Left lung (tissue), 10 donors: ENCODE results near the gene UBE2O. TPM values are rescaled to one million over a fixed set of nuclear protein-coding genes. Genes with fewer than 3 reads are reported as not detected.

Experiments
- ATAC-seq: fragments of 200-7000 bp; cut with Tn5 transposase; one replicate; pipeline ENCODE4 v1.9.1; 2020; ENCODE audit warnings: moderate library complexity
- DNase-seq, 4 donors: peaks; one replicate each; pipeline ENCODE4 v3.0.0-alpha.2; 2013 to 2020
- H3K27ac ChIP-seq, 2 donors: fragments of 200-600 bp; sonication (generic) in 1 of 2; one replicate each; pipeline versions ENCODE4 v1.5.0 to v1.8.0; 2020 to 2021
- H3K27me3 ChIP-seq, 2 donors: fragments of 200-600 bp; sonication (generic) in 1 of 2; one replicate each; pipeline versions ENCODE4 v1.5.0 to v1.8.0; 2020 to 2021
- H3K36me3 ChIP-seq, 2 donors: fragments of 200-600 bp; sonication (generic) in 1 of 2; one replicate each; pipeline versions ENCODE4 v1.5.0 to v1.8.0; 2020 to 2021
- H3K4me1 ChIP-seq, 2 donors: fragments of 200-600 bp; one replicate each; pipeline ENCODE4 v1.8.0; 2021
- H3K4me3 ChIP-seq, 2 donors: fragments of 200-600 bp; sonication (generic) in 1 of 2; one replicate each; pipeline versions ENCODE4 v1.5.0 to v1.8.0; 2020 to 2021; ENCODE audit warnings: mild to moderate bottlenecking in 1 of 2
- H3K9me3 ChIP-seq, 2 donors: fragments of 200-600 bp; sonication (generic) in 1 of 2; one replicate each; pipeline versions ENCODE4 v1.5.0 to v1.8.0; 2020 to 2021
- intact Hi-C, 2 donors: fragments of 100-400 bp; cut with DNase I; formaldehyde crosslinking; loops; one replicate each; pipeline versions ENCODE4 v1.11.2 to v1.14.2; 2022
- polyA plus RNA-seq, 6 donors: library from polyadenylated mRNA; unstranded; fragments of 120-200 nt; gene quantifications; one replicate each; pipeline ENCODE4 v1.2.1, GENCODE V29; 2013; ENCODE audit not compliant: insufficient read length in 6 of 6
- total RNA-seq, 2 donors: library from RNA; stranded (reverse); fragmentation: NEBNext Ultra II Directional; extraction: Animal tissue kit (Norgen Biotek cat#: 25700); gene quantifications; one replicate each; pipeline ENCODE4 v1.2.1, GENCODE V29; 2021
- TF ChIP-seq, protein P1 (sequence below), 2 donors: fragments of 200-600 bp; sonication (generic) in 1 of 2; IDR thresholded peaks; one replicate each; pipeline versions ENCODE4 v1.5.0 to v1.8.0; 2021; ENCODE audit warnings: antibody characterized with exemption in 2 of 2
- donor health status: DM: no; HTN: yes; CAD: no.
- donor health status: DM: no; HTN: no; CAD: no.

Gene UBE2O
- total and polyA plus RNA-seq, 8 donors: 20.1 to 34.8 (median 27.1) TPM

DNA sequence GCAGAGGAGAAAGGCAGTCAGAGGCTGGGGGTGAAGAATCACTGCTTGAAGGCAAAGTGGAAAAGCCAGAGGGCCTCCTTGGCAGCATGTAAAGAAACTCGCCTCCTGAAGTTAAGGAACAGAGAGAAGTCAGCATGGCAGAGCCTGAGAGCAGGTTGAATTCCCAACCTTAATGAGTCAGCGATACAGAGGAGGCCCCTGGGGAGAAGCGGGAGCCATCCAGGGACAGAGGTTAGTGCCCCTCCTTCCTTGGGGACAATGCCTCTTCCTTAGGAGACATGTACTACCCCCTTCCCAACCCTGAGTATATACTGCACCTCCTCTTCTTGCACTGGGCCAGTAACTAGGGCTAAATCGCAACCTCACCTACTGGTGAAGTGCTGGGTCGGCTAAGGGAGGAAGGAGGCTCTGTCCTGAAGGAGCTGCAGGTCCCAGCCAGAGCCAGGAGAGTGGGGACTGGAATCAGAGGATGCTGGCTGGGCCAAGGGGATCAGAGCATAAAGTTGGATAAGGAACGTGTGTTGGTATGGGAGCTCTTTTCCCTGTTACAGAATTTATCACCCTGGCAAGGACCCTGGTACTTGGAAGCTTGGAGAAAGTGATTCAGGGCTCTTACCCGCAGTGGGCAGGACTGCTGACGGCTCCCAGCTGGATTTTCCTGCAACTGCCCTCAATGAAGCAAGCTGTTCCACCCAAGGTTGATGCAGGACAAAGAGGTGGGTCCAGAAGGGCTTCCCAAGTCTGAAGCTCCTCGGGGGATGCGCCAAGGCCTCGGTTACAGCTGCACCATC lies 9.0 kb upstream of the UBE2O start:
- no peaks in the 10 kb centered on the region for H3K36me3 ChIP-seq
- DNase-seq (no peak), ATAC-seq (no peak)
- intact Hi-C loops: no loop called here
- H3K4me1 ChIP-seq: peaks cover 0 to 9% of the 10 kb centered on the region in 2 donors
- TF ChIP-seq, protein P1, sequence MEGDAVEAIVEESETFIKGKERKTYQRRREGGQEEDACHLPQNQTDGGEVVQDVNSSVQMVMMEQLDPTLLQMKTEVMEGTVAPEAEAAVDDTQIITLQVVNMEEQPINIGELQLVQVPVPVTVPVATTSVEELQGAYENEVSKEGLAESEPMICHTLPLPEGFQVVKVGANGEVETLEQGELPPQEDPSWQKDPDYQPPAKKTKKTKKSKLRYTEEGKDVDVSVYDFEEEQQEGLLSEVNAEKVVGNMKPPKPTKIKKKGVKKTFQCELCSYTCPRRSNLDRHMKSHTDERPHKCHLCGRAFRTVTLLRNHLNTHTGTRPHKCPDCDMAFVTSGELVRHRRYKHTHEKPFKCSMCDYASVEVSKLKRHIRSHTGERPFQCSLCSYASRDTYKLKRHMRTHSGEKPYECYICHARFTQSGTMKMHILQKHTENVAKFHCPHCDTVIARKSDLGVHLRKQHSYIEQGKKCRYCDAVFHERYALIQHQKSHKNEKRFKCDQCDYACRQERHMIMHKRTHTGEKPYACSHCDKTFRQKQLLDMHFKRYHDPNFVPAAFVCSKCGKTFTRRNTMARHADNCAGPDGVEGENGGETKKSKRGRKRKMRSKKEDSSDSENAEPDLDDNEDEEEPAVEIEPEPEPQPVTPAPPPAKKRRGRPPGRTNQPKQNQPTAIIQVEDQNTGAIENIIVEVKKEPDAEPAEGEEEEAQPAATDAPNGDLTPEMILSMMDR (IDR thresholded peaks at IDR 0.05): no peak
- no peak overlapping the region for H3K4me3 ChIP-seq
- H3K27ac ChIP-seq: no peak overlapping the region
- H3K9me3 ChIP-seq: no peaks in the 10 kb centered on the region
- no peaks in the 10 kb centered on the region for H3K27me3 ChIP-seq

GRCh38 chr17:76459674-76460073 lies 6.7 kb upstream of the UBE2O start:
- no peaks in the 10 kb centered on the region for H3K36me3 ChIP-seq
- H3K9me3 ChIP-seq: no peaks in the 10 kb centered on the region
- no peak for ATAC-seq
- no peaks in the 10 kb centered on the region for H3K27me3 ChIP-seq
- no peak overlapping the region for H3K4me3 ChIP-seq
- intact Hi-C loops: no loop called here
- H3K4me1 ChIP-seq: no peaks in the 10 kb centered on the region
- no peak overlapping the region for H3K27ac ChIP-seq
- no peak for DNase-seq
- TF ChIP-seq, protein P1 (IDR thresholded peaks at IDR 0.05): no peak

GRCh38 chr17:76458580-76459490 lies 5.9 kb upstream of the UBE2O start:
- peak in 1 of 4 donors; percentile 38 for DNase-seq
- TF ChIP-seq, protein P1 (IDR thresholded peaks at IDR 0.05): peak; percentile 22 to 30
- H3K4me1 ChIP-seq: no peaks in the 10 kb centered on the region
- ATAC-seq: peak; percentile 88
- no peaks in the 10 kb centered on the region for H3K36me3 ChIP-seq
- no peaks in the 10 kb centered on the region for H3K9me3 ChIP-seq
- no peak overlapping the region for H3K27ac ChIP-seq
- intact Hi-C loops: no loop called here
- H3K27me3 ChIP-seq: no peaks in the 10 kb centered on the region
- H3K4me3 ChIP-seq: no peak overlapping the region

- Histone ChIP-seq H3K27ac (peak overlapping the region in 1 of 2 donors; percentile 80), H3K4me3 (peak overlapping the region in 1 of 2 donors; percentile 97)
- ATAC-seq: no peak
These were observed 435 bp upstream of the UBE2O start for GRCh38 chr17:76453431-76453743.

More at GRCh38 chr17:76453431-76453743, 435 bp upstream of the UBE2O start:
- H3K9me3 ChIP-seq: no peaks in the 10 kb centered on the region
- intact Hi-C loops: no loop called here
- no peaks in the 10 kb centered on the region for H3K27me3 ChIP-seq
- no peaks in the 10 kb centered on the region for H3K36me3 ChIP-seq
- TF ChIP-seq, protein P1 (IDR thresholded peaks at IDR 0.05): no peak
- no peak for DNase-seq
- H3K4me1 ChIP-seq: peaks cover 10 to 24% of the 10 kb centered on the region in 2 donors
